ENCODE results near the gene GCN1. TPM values are rescaled to one million over a fixed set of nuclear protein-coding genes. Genes with fewer than 3 reads are reported as not detected.

The GCN1 gene
- total RNA-seq, 2 experiments from 2014 or later = 153 to 160 TPM

DNA sequence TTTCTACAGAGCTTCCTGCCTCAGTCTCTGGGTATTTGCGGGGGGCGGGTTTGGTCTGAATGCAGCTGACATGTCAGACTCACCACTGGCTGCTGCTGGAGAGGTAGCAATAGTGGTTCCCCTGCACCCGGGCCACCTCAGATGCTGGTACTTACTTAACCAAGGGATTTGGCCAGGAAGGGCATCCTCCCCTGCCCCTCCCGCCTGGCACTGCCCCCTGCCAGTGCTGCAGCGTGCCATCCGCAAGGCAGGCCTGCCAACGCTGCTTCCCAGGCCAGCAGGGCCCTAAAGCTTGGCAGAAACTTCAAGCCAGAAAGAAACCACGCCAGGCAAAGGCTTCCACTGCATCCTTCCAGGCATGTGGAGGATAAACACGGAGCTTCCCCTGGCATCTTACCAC lies 100.0 kb downstream of the GCN1 start:
- ChIA-PET CTCF (no interaction called here), POLR2A (no interaction called here)

DNA sequence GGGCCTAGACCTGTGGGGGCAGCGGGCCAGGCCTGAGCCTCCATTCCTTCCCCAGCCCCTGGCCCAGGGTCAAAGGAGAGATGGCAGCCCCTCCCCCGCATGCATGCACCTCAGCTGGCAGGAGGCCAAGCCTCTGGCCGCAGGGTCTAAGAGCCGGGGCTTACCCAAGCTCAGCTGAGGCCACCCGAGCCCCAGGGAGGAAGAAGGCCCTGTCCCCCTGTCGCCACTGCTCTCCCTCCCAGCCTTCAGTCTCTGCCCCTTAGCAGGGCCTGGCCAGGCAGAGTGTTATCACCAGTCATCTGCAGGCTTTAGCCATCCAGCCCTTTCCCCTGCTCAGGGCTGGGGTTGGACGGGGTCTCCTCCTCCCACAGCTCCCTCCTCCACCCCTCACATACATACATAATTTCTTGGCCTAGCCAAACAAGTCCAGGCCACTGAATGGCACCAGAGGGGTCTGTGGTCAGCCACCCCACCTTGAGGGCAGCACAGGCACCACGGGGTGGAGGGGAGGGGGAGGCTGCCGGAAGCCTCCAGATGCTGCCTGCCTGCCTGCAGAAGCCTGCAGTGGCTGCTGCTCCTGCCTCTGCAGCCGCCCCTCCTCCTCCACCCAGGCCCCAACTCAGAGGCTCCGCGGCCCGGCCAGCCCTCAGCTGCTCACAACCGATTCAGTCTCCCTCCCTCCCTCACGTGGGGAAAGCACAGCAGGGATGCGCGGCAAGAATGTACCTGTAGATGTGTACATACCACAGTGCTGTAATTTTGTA lies 100.7 kb downstream of the GCN1 start:
- CTCF ChIA-PET = no interaction called here
- POLR2A ChIA-PET = interaction anchor here (1.0 kb wide), 1 partner anchor 104 kb away, joined by 3 read pairs; no protein-coding TSS in a partner anchor

DNA sequence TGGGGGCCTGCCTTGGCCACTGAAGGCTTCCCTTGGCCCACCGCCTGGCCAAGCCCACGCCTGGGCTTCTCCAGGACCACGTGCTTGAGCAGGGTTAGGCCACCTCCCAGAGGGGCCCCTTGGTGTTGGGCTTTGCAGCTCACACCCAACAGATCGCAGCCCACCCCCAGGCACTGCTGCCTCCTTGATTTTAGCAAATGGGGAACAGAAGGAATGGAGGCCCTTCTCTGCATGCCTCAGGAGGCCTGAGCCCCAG lies 101.3 kb downstream of the GCN1 start:
- POLR2A ChIA-PET = interaction anchor here (1.0 kb wide), 1 partner anchor 103 kb away, joined by 3 read pairs; no protein-coding TSS in a partner anchor
- CTCF ChIA-PET = no interaction called here

DNA sequence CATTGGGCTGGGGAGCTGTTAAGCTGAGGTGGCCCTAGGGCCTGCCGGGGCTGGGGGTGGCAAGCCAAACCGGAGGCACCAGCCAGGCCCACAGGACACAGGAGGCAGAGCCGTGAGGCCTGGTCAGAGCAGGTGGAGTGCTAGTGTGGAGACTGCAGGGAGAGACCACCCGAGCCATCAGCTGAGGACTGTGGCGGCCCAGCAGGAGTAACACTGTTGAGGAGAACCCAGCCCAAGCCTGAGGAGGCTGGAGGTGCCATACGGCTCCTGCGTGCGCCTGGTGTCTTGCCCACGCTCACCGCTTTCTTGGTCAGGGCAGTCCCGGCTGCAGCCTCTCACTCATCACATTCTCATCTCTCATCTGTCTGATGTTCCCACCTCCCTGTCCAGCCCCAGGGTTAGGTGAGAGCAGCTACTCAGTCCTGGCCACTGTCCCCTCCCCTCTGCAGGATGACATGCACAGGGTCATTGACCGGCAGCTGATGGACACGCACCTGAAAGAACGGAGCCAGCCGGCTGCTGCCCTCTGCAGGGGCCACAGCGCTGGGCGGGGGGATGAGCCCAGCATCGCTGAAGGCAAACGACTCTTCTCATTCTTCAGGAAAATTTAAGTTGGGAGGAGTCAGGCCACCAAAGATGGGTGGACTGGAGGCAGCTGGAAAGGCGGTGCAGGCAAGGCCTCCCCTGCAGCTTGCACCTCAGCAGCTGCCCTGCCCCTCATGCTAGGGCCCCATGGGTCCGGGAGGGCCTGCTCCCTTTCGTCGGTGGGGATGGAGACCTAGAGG lies 101.8 kb downstream of the GCN1 start:
- ChIA-PET POLR2A (interaction anchor here (1.0 kb wide), 1 partner anchor 103 kb away, joined by 3 read pairs; no protein-coding TSS in a partner anchor), CTCF (no interaction called here)

DNA sequence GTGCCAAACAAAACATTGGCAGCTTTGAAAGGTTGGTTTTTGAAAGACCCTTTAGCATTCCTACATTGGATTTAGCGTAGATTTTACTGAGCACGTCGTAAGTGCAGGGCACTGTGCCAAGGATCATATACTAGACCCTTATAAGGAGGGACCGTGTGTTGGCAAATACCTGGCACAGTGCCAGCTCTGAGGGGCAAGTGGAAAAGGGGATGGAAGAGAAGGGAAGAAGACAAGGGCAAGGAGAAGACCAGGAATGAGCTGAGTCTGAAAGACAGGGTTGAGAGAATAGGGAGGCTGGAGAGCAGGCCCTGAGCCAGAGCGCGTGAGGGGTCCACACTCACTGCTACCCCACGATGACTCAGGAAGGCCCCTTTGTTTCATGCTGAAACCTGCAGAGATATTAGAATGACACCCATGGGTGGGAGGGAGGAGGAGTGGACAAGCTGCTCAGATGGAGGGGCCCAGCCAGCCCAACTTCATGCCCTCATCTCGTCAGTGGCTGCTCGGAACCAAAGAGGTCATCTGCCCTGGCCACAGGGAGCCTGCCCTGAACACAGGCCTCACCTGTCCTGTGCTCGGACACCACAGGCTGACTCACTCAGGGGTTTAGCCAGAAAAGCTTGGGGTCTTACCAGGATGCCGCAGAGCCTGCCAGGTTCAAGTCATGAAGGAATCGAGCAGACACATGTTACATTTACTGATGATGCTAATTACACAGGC lies 103.0 kb downstream of the GCN1 start:
- ChIA-PET CTCF (no interaction called here), POLR2A (no interaction called here)

DNA sequence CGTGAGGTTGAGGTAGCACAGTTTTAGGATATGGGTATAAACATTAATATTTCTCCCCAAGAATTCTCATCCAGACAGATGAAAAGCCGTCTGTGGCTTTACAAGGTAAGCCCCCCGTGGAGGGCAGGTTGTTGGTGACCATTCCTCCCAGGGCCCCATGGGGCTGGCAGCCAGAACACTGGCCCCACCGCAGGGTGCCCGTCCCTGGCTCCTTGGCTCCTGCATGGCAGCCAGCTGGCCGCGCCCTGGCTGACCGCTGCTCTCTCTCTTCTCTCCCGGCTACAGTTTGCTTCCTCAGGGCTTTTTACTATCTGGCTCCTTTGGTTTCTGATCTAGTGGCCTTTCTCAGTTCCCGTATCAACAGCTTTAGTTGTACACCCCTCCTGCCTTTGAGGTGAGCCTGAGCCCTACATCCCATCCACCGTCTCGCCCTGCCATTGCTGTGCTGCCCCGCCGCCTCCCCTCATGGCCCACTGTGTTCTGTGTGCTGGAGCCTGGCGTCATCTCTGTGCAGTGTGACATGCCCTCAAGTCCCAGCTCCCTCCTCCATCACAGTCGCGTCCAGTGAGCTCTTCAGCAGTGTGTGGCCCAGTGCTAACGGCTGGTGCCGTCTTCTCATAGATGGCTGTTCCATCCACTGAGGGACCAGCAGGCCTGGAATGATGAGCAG lies 103.8 kb downstream of the GCN1 start:
- CTCF ChIA-PET = no interaction called here
- POLR2A ChIA-PET = interaction anchor here (0.6 to 1.0 kb wide), 2 partner anchors 26 to 96 kb away, joined by 3 read pairs; no protein-coding TSS in a partner anchor

DNA sequence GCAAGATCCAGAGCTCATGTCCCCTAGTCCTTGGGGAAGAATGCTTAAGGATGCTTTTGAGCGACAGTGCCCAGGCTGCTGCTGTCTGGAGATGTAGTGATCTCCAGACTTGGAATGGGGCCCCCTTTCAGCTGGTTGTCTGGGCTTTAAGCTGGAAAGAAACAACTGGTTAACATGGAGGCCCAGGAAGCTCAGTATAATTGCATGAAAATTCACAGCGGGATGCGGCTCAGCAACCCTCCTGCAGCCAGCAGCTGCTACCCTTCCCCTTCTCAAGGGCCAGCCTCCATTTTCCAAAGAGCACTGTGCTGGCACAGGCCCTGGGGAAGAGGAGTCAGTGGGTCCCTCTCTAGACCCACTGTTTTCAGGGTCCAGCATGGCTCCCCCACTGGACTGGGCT lies 104.3 kb downstream of the GCN1 start:
- ChIA-PET CTCF (no interaction called here), POLR2A (interaction anchor here (0.6 to 1.0 kb wide), 2 partner anchors 27 to 96 kb away, joined by 3 read pairs; no protein-coding TSS in a partner anchor)

DNA sequence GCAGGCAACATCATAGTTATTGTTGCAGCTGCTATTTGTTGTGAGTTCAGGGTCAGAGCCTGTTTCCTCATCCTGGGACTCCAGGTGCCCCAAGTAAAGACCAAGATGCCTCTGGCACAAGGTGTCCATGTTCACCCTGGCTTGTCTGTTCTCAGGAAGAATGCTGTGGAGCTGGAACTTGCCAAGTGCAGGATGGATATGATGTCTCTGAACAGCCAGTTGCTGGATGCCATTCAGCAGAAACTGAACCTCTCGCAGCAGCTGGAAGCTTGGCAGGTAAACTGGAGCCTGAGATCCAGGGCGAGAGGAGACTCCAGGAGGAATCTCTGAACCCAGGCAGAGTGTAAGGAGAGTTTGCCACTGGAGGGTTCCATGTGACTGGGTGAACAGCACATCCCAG lies 104.7 kb downstream of the GCN1 start:
- ChIA-PET CTCF (no interaction called here), POLR2A (no interaction called here)

DNA sequence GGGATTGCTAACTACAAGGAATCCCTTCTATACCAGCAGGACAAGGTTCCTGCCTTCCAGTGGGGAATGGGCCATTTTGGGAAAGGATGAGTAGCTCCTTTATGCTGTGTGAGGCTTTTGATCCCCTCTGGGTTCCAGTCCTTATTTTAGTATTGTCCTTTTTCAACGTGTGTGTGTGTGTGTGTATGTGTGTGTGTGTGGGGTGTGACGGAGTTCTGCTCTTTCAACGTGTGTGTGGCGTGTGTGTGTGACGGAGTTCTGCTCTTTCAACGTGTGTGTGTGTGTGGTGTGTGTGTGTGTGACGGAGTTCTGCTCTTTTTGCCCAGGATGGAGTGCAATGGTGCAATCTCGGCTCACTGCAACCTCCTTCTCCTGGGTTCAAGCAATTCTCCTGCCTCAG lies 105.4 kb downstream of the GCN1 start:
- ChIA-PET CTCF (no interaction called here), POLR2A (no interaction called here)

DNA sequence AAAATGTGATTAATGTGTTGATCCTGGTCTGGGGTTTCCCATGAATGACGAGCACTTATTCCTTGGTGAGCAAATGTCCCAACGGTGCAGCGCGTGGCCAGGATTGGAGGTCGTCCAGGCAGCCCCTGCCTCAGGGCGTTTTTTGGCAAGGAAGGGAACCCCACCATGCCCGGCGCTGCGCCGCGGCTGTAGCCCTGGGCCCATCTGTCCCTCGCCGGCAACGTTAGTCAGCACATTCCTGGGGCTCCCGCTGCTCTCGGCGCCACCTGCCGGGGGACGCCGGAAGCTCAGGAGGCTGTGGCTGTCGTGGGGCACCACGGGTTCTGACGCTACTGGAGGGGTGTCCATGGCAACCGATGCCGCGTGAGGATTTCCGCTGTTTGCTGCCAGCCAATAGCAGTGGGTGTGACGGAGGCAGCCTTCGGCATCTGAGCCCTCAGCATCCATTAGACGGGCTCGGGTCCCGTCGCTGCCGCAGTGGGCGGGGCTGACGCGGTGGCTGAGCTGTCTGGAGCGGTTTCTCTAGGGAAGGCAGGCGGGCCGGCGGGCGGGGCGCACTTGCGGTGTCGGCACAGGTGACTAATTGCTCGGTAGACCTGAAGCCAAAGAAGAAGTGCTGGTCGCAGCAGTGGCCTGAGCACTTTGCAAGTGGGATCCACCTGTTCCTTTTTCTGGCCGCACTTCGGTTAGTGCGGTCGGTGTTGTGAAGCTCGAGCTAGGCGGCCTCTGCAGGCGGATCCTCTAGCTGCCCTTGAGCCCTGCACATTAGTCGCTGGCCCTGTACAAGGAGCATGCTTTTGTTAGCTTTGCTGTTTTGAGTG lies 107.5 kb downstream of the GCN1 start:
- POLR2A ChIA-PET = interaction anchor here (0.6 to 1.5 kb wide), 6 partner anchors 24 to 114 kb away, joined by 3 to 14 read pairs (median 4); partner anchors contain the start of genes RAB35 and RPLP0
- CTCF ChIA-PET = interaction anchor here (0.6 to 1.9 kb wide), 19 partner anchors 8 to 148 kb away, joined by 3 to 15 read pairs (median 3); partner anchors contain the start of genes BICDL1 and RAB35

DNA sequence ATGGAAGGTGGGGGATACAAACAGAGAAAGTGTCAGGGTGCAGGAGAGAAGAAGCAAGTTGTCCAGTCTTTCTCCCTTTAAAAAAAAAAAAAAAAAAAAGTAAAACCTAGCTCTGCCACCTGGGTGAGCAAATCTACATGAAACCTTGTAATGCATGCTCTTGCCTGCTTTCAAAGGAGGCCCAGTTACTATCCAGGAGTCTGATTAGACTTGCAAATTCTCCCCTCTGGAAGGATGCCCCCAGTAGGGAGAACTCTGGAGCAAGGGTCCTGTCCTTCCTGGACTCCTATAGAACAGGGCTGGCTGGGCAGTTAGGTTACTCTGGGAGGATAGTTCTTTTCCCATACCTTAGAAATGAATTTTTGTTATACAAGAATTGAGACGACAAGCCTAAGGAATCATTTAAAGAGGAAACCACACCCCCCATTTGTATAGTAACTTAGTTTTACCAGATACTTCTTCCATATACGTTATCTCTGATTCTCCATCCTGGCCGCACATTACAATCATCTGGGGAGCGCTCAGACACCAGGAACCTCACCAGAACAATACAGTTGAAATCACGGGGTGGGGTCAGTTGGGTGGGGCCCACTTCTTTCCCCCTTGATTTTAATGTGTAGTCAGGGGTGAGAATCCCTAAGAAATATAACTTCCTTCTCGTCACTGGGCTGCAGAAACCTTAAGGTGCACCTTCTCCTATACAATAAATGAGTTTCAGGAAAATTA lies 108.4 kb downstream of the GCN1 start:
- POLR2A ChIA-PET = interaction anchor here (0.6 to 1.5 kb wide), 4 partner anchors 18 to 96 kb away, joined by 3 to 14 read pairs (median 8); partner anchors contain the start of gene RAB35
- CTCF ChIA-PET = interaction anchor here (0.7 to 1.9 kb wide), 5 partner anchors 7 to 1262 kb away, joined by 3 to 15 read pairs (median 6); partner anchors contain the start of gene BICDL1

DNA sequence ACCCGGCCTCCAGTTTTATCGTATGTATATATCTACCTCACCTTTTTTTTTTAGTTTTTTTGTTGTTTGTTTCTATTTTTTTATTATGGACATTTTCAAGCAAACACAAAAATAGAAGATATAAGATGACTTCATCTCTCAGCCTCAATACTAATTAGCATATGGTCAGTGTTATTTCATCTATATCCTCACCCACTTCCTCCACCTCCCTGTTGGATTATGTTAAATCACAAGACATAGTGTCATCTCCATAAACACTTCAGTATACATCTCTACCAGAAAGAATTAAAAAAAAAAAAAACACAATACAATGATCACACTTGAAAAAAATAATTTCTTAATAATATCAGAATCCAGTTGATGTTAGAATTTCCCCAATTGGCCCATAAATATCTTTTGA lies 112.9 kb downstream of the GCN1 start:
- CTCF ChIA-PET = no interaction called here
- POLR2A ChIA-PET = no interaction called here

DNA sequence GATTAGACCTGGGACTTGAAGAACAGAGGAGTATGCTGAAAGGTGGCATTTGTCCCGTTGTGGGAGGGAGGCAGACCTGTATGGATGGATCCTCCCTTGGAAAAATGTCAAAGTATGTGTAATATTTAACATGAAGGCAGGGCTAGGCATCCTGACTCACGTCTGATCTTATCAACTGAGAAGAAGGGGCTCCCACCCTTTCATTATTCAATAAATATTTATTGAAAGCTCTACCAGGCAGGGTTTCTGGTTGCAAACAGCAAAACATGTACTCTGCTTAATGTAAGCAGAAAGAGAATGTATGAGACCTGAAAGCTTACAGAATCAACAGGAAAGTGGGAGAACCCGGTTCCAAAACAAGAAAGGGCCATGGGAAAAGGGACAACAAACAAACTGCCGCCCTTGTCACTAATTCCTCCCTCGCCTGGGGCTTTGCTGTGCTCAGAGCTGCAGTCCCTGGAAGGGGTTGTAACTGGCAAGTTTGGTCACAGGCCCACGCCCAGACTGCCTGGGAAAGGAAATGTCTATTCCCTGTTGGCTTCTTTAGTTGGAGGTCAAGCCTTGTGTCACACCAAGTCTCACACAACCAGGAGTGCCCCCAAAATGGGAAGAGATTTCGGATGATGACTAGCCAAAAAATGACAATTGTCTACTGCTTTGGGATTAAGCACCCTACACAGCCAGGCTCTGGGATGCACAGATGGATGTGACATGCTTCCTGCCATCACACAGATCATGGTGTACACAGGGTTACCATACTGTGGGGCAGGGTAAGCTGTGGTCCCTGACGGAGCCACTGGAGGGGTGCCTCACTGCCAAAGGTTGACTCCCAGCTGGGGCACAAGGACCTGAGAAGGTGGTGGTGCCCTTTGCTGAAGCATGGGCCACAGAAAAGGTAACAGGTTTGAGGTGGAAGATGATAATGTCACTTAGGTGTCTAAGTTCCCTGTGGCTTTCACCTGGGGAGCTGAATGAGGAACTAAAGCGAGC lies 114.8 kb downstream of the GCN1 start:
- POLR2A ChIA-PET = interaction anchor here (0.6 kb wide), 1 partner anchor 34 kb away, joined by 4 read pairs; no protein-coding TSS in a partner anchor
- CTCF ChIA-PET = no interaction called here

DNA sequence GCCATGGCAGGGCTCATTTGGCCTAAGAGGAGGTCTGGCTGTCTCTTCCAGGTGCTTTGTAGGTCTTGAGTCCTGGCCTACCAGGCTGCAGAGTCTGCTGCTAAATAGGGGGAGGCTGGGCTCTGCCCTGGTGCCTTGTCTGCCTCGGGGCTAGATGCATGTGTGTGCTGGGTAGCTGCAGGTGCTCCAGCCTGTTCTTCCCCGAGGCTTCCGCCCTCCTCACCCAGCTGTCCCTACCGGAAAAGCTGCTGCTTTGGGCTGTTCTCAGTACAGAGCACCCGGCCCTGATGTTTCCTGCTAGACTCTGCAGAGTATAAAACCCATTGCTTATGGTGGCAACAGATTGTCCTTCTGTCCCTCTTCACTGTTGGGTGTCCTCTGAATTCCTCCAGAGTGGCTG lies 115.6 kb downstream of the GCN1 start:
- POLR2A ChIA-PET = no interaction called here

DNA sequence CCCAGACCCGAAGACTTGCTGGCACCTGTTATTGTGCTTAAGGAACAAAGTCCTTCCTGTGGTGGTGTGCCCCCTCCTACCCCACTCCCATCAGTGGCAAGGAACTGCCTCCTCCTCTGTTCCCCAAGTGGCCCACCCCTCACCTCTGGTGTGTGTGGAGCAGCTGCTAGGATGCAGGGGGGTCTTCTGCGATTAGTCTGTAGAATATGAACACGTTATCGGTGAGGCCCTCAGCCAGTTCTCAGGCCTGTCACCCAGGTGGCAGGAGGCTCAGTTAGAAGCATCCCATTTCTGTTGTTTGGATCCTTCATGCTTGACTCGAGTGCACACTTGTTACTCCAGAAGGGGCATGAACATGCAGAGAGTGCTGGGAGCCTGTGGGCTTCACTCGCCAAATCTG lies 117.3 kb downstream of the GCN1 start:
- POLR2A ChIA-PET = no interaction called here
- CTCF ChIA-PET = no interaction called here

More for the DNA sequence above, 115.6 kb downstream of the GCN1 start:
- CTCF ChIA-PET = interaction anchor here (1.0 kb wide), 1 partner anchor 8 kb away, joined by 3 read pairs; no protein-coding TSS in a partner anchor

All from activated CD8-positive, alpha-beta memory T cell treated with anti-CD3 and anti-CD28 coated beads for 36 hours (primary cell).